Neuronal stem cell (in vitro differentiated cells): ENCODE results near the gene TMCC3.

ENCODE experiments used
- DNase-seq: peaks from one replicate; pipeline ENCODE4 v3.0.0-alpha.2; 2013; ENCODE audit warnings: low spot score
- H2AFZ ChIP-seq: one replicate; pipeline ENCODE4 v1.6.1; 2013; ENCODE audit warnings: mild to moderate bottlenecking, low read length, inconsistent platforms
- H2AK5ac ChIP-seq: 2 replicates; pipeline ENCODE4 v1.6.1; 2013; ENCODE audit warnings: low read depth, mild to moderate bottlenecking, inconsistent platforms, low read length, moderate library complexity, mixed read lengths
- H2BK120ac ChIP-seq: 2 replicates; pipeline ENCODE4 v1.6.1; 2013; ENCODE audit warnings: low read depth, mild to moderate bottlenecking, inconsistent platforms, low read length, moderate library complexity, mixed read lengths
- H2BK12ac ChIP-seq: one replicate; pipeline ENCODE4 v1.6.1; 2013; ENCODE audit warnings: low read length, inconsistent platforms
- H2BK15ac ChIP-seq: 2 replicates; pipeline ENCODE4 v1.6.1; 2013; ENCODE audit warnings: mild to moderate bottlenecking, low read length, inconsistent platforms, mixed read lengths
- H2BK5ac ChIP-seq: one replicate; pipeline ENCODE4 v1.6.1; 2013; ENCODE audit warnings: inconsistent platforms, mild to moderate bottlenecking, low read length, moderate library complexity
- H3K14ac ChIP-seq: one replicate; pipeline ENCODE4 v1.6.1; 2013; ENCODE audit warnings: low read length, inconsistent platforms
- H3K18ac ChIP-seq: 2 replicates; pipeline ENCODE4 v1.6.1; 2013; ENCODE audit warnings: low read length, inconsistent platforms
- H3K23ac ChIP-seq: 2 replicates; pipeline ENCODE4 v1.6.1; 2013; ENCODE audit warnings: low read depth, mild to moderate bottlenecking, mixed read lengths, low read length, inconsistent platforms; ENCODE audit not compliant: poor library complexity
- H3K27ac ChIP-seq: replicated peaks from 3 replicates; pipeline ENCODE4 v1.5.1; 2013; ENCODE audit warnings: low read length, inconsistent platforms
- H3K27me3 ChIP-seq, 3 experiments: 2 replicates each; pipeline ENCODE4 v1.6.1; 2013; ENCODE audit warnings: low read length in 3 of 3, mild to moderate bottlenecking in 2 of 3, inconsistent platforms in 1 of 3, low read depth in 1 of 3, mixed read lengths in 1 of 3, moderate library complexity in 1 of 3; ENCODE audit not compliant: control insufficient read depth in 3 of 3, insufficient read depth in 3 of 3
- H3K36me3 ChIP-seq, 2 donors: replicated peaks in 1 of 2; 2 replicates each; pipeline ENCODE4 v1.6.1; 2013; ENCODE audit warnings: low read length in 2 of 2; ENCODE audit not compliant: control insufficient read depth in 2 of 2, insufficient read depth in 2 of 2
- H3K4ac ChIP-seq: 2 replicates; pipeline ENCODE4 v1.6.1; 2013; ENCODE audit warnings: inconsistent platforms, mild to moderate bottlenecking, low read length, moderate library complexity
- H3K4me1 ChIP-seq, 2 donors: 1 replicate in 1 of 2; 2 replicates in 1 of 2; pipeline ENCODE4 v1.6.1; 2013; ENCODE audit warnings: low read length in 2 of 2, low read depth in 1 of 2; ENCODE audit not compliant: control insufficient read depth in 2 of 2, insufficient read depth in 1 of 2
- H3K4me2 ChIP-seq: one replicate; pipeline ENCODE4 v1.6.1; 2013; ENCODE audit warnings: mild to moderate bottlenecking, low read length, inconsistent platforms; ENCODE audit not compliant: insufficient read depth, poor library complexity, severe bottlenecking
- H3K4me3 ChIP-seq, 2 donors: 2 replicates each; pipeline ENCODE4 v1.5.1; 2013; ENCODE audit warnings: low read length in 2 of 2, mild to moderate bottlenecking in 2 of 2, inconsistent platforms in 1 of 2, moderate library complexity in 1 of 2
- H3K79me1 ChIP-seq: one replicate; pipeline ENCODE4 v1.6.1; 2013; ENCODE audit warnings: low read depth, mild to moderate bottlenecking, inconsistent platforms, low read length, moderate library complexity
- H3K9ac ChIP-seq: one replicate; pipeline ENCODE4 v1.6.1; 2013; ENCODE audit warnings: mild to moderate bottlenecking, low read depth, low read length, inconsistent platforms; ENCODE audit not compliant: poor library complexity
- H3K9me3 ChIP-seq, 2 donors: replicated peaks in 1 of 2; 2 replicates each; pipeline versions ENCODE3 to v1.6.1; 2013; ENCODE audit warnings: low read length in 2 of 2, mild to moderate bottlenecking in 2 of 2, inconsistent platforms in 1 of 2, low read depth in 1 of 2, mixed read lengths in 1 of 2, moderate library complexity in 1 of 2; ENCODE audit not compliant: control insufficient read depth in 2 of 2, insufficient read depth in 1 of 2
- H4K8ac ChIP-seq: one replicate; pipeline ENCODE4 v1.6.1; 2013; ENCODE audit warnings: low read depth, mild to moderate bottlenecking, inconsistent platforms, low read length, moderate library complexity
- H4K91ac ChIP-seq: one replicate; pipeline ENCODE4 v1.6.1; 2013; ENCODE audit warnings: low read length, low read depth, mild to moderate bottlenecking, inconsistent platforms; ENCODE audit not compliant: poor library complexity
- WGBS, 2 donors: extraction: QIAGEN DNeasy Blood & Tissue Kit; methylation state at CpG; one replicate each; pipeline ENCODE4 v1.1.7; 2013; ENCODE audit warnings: missing lambda C conversion rate in 2 of 2, mixed read lengths in 1 of 2; ENCODE audit not compliant: insufficient read length in 2 of 2, insufficient replicate concordance in 1 of 2; ENCODE audit errors: extremely low coverage in 2 of 2; 5-methylcytosine and 5-hydroxymethylcytosine counted together

The TMCC3 gene

GRCh38 chr12:94571556-94571955, 78.8 kb downstream of the TMCC3 start:
- Histone ChIP-seq H3K23ac (no peak overlapping the region), H2BK15ac (no peak overlapping the region), H3K36me3 (peaks cover 0 to 8% of the 10 kb centered on the region in 2 donors), H3K4ac (no peak overlapping the region), H3K18ac (no peak overlapping the region), H3K79me1 (no peaks in the 10 kb centered on the region), H4K8ac (no peak overlapping the region), H3K27ac (no peak overlapping the region), H4K91ac (no peak overlapping the region), H2AK5ac (no peak overlapping the region), H2BK12ac (no peak overlapping the region), H3K4me3 (no peak overlapping the region), H2BK120ac (no peak overlapping the region), H3K9ac (peak overlapping the region; percentile 40), H3K27me3 (no peaks in the 10 kb centered on the region), H2BK5ac (no peak overlapping the region), H2AFZ (no peak overlapping the region), H3K9me3 (peaks cover 0 to 3% of the 10 kb centered on the region in 2 donors), H3K4me1 (peaks cover 3 to 11% of the 10 kb centered on the region in 2 donors), H3K14ac (no peak overlapping the region), H3K4me2 (no peak overlapping the region)
- WGBS, 2 donors: no CpG with 5 or more reads among the region's 12 CpGs
- DNase-seq: no peak

- no CpG with 5 or more reads among the region's 7 CpGs for WGBS, 2 donors
- no peak overlapping the region for H3K18ac ChIP-seq
These were observed 80.2 kb downstream of the TMCC3 start for GRCh38 chr12:94570161-94570560.

GRCh38 chr12:94567761-94568160, 82.6 kb downstream of the TMCC3 start:
- no peak overlapping the region for H2BK15ac ChIP-seq
- WGBS, 2 donors: no CpG with 5 or more reads among the region's 6 CpGs

More at GRCh38 chr12:94570161-94570560, 80.2 kb downstream of the TMCC3 start:
- Histone ChIP-seq H3K27ac (no peak overlapping the region), H3K4ac (no peak overlapping the region), H3K9me3 (peaks cover 0 to 3% of the 10 kb centered on the region in 2 donors), H2AK5ac (no peak overlapping the region), H2BK120ac (no peak overlapping the region), H4K8ac (no peak overlapping the region), H3K23ac (no peak overlapping the region), H3K9ac (no peak overlapping the region), H2BK15ac (no peak overlapping the region), H3K4me2 (no peak overlapping the region), H3K4me3 (no peak overlapping the region), H3K14ac (no peak overlapping the region), H2BK5ac (no peak overlapping the region), H2BK12ac (no peak overlapping the region), H3K4me1 (peaks cover 3 to 9% of the 10 kb centered on the region in 2 donors), H3K27me3 (no peaks in the 10 kb centered on the region), H2AFZ (no peak overlapping the region), H3K79me1 (no peaks in the 10 kb centered on the region), H3K36me3 (peaks cover 0 to 8% of the 10 kb centered on the region in 2 donors), H4K91ac (no peak overlapping the region)
- DNase-seq: no peak

DNA sequence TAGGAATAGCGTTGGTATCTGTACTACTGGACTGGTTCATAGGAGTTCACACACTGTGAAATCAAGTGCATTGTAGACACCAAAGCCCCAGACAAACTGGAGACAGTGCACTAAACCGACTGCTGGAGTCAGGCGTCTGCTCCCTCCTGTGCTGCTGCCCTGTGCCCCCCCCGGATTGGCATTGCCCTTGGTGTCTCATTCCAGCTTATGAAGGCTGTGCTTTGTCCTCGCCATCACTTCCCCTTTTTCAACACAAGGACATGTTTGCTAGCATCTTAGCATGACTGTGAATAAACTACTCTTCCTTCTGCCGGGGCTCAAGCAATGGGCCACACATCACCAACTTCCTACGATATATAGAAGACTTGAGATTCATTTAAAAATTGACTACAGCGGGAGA, 84.0 kb downstream of the TMCC3 start:
- no peak overlapping the region for H3K9ac ChIP-seq
- no peak overlapping the region for H3K23ac ChIP-seq
- no peak overlapping the region for H4K91ac ChIP-seq
- H2BK15ac ChIP-seq: no peak overlapping the region
- no peak overlapping the region for H2BK12ac ChIP-seq
- WGBS, 2 donors: no CpG with 5 or more reads among the region's 8 CpGs
- peaks cover 0 to 6% of the 10 kb centered on the region in 2 donors for H3K4me1 ChIP-seq
- no peak overlapping the region for H3K4me2 ChIP-seq
- no peak overlapping the region for H3K4me3 ChIP-seq
- H3K36me3 ChIP-seq: peaks cover 0 to 3% of the 10 kb centered on the region in 2 donors
- H3K79me1 ChIP-seq: no peaks in the 10 kb centered on the region
- no peak overlapping the region for H2BK5ac ChIP-seq
- no peak overlapping the region for H3K4ac ChIP-seq
- no peak overlapping the region for H2AK5ac ChIP-seq
- no peaks in the 10 kb centered on the region for H3K27me3 ChIP-seq
- DNase-seq: no peak
- H2BK120ac ChIP-seq: no peak overlapping the region
- H4K8ac ChIP-seq: no peak overlapping the region
- H2AFZ ChIP-seq: no peak overlapping the region
- H3K9me3 ChIP-seq: no peaks in the 10 kb centered on the region
- no peak overlapping the region for H3K18ac ChIP-seq
- no peak overlapping the region for H3K27ac ChIP-seq
- H3K14ac ChIP-seq: no peak overlapping the region

More at GRCh38 chr12:94567761-94568160, 82.6 kb downstream of the TMCC3 start:
- H3K4me2 ChIP-seq: no peak overlapping the region
- no peak overlapping the region for H2BK5ac ChIP-seq
- no peak overlapping the region for H3K14ac ChIP-seq
- H3K79me1 ChIP-seq: no peaks in the 10 kb centered on the region
- H3K9ac ChIP-seq: no peak overlapping the region
- H2BK12ac ChIP-seq: no peak overlapping the region
- no peak overlapping the region for H2AK5ac ChIP-seq
- H3K27me3 ChIP-seq: no peaks in the 10 kb centered on the region
- H3K9me3 ChIP-seq: peaks cover 0 to 1% of the 10 kb centered on the region in 2 donors
- no peak overlapping the region for H3K4me3 ChIP-seq
- peaks cover 0 to 6% of the 10 kb centered on the region in 2 donors for H3K4me1 ChIP-seq
- DNase-seq: no peak
- no peak overlapping the region for H2AFZ ChIP-seq
- no peak overlapping the region for H3K23ac ChIP-seq
- H4K91ac ChIP-seq: no peak overlapping the region
- H3K36me3 ChIP-seq: peaks cover 0 to 8% of the 10 kb centered on the region in 2 donors
- no peak overlapping the region for H4K8ac ChIP-seq
- no peak overlapping the region for H3K27ac ChIP-seq
- no peak overlapping the region for H3K4ac ChIP-seq
- H3K18ac ChIP-seq: no peak overlapping the region
- H2BK120ac ChIP-seq: no peak overlapping the region
